Astrocyte (in vitro differentiated cells and primary cell): ENCODE measurements around the gene LBHD1. TPM values are rescaled to one million over a fixed set of nuclear protein-coding genes. Genes with fewer than 3 reads are reported as not detected.
A peak's percentile ranks its signal among the peaks of the same experiment; 100 is the strongest.

Experiments
- DNase-seq: peaks from one replicate; pipeline ENCODE4 v3.0.0-alpha.2; 2010; ENCODE audit warnings: low read depth
- FAIRE-seq: peaks from 2 replicates; lab custom pipeline; 2011; peaks lifted over from hg19 to GRCh38; lab: Jason Lieb, UNC
- H2AFZ ChIP-seq: 2 replicates; pipeline ENCODE4 v1.6.0; 2012; ENCODE audit warnings: low read depth, low read length, inconsistent platforms
- H3K27ac ChIP-seq: 2 replicates; pipeline ENCODE4 v1.5.1; 2011; ENCODE audit warnings: low read depth, low read length, inconsistent platforms
- H3K27me3 ChIP-seq: 2 replicates; pipeline ENCODE4 v1.6.0; 2011; ENCODE audit warnings: low read length, inconsistent platforms; ENCODE audit not compliant: insufficient read depth
- H3K36me3 ChIP-seq: 2 replicates; pipeline ENCODE4 v1.5.1; 2011; ENCODE audit warnings: low read length, inconsistent platforms; ENCODE audit not compliant: insufficient read depth
- H3K4me1 ChIP-seq: 2 replicates; pipeline ENCODE4 v1.5.1; 2011; ENCODE audit warnings: low read length, inconsistent platforms; ENCODE audit not compliant: insufficient read depth
- H3K4me2 ChIP-seq: 2 replicates; pipeline ENCODE4 v1.6.0; 2012; ENCODE audit warnings: low read length, inconsistent platforms
- H3K4me3 ChIP-seq: 2 replicates; pipeline ENCODE4 v1.5.1; 2011; ENCODE audit warnings: low read depth, mild to moderate bottlenecking, low read length, inconsistent platforms; ENCODE audit not compliant: insufficient read depth
- H3K79me2 ChIP-seq: 2 replicates; pipeline ENCODE4 v1.6.0; 2012; ENCODE audit warnings: mild to moderate bottlenecking, low read length, inconsistent platforms; ENCODE audit not compliant: insufficient read depth
- H3K9ac ChIP-seq: 2 replicates; pipeline ENCODE4 v1.6.0; 2012; ENCODE audit warnings: mild to moderate bottlenecking, low read length, inconsistent platforms
- H3K9me3 ChIP-seq: 2 replicates; pipeline ENCODE4 v1.5.1; 2012; ENCODE audit warnings: low read depth, mild to moderate bottlenecking, low read length, inconsistent platforms; ENCODE audit not compliant: insufficient read depth
- H4K20me1 ChIP-seq: 2 replicates; pipeline ENCODE4 v1.6.0; 2012; ENCODE audit warnings: low read length, inconsistent platforms; ENCODE audit not compliant: insufficient read depth
- H3K27ac Mint-ChIP-seq: one replicate; pipeline ENCODE4 v1.8.0; 2021; ENCODE audit warnings: mild to moderate bottlenecking, mixed read lengths; ENCODE audit not compliant: unreplicated experiment
- H3K27me3 Mint-ChIP-seq: one replicate; pipeline ENCODE4 v1.8.0; 2021; ENCODE audit warnings: low read depth, mixed read lengths; ENCODE audit not compliant: unreplicated experiment
- H3K36me3 Mint-ChIP-seq: one replicate; pipeline ENCODE4 v1.8.0; 2021; ENCODE audit warnings: low read depth, mixed read lengths; ENCODE audit not compliant: unreplicated experiment
- H3K4me1 Mint-ChIP-seq: one replicate; pipeline ENCODE4 v1.8.0; 2021; ENCODE audit warnings: low read depth, mixed read lengths; ENCODE audit not compliant: unreplicated experiment
- H3K4me3 Mint-ChIP-seq: one replicate; pipeline ENCODE4 v1.8.0; 2021; ENCODE audit warnings: mild to moderate bottlenecking, moderate library complexity, mixed read lengths; ENCODE audit not compliant: unreplicated experiment
- H3K9me3 Mint-ChIP-seq: one replicate; pipeline ENCODE4 v1.8.0; 2021; ENCODE audit warnings: mild to moderate bottlenecking, mixed read lengths; ENCODE audit not compliant: unreplicated experiment
- EZH2 ChIP-seq: IDR thresholded peaks from 2 replicates; pipeline ENCODE4 v1.6.1; 2012; ENCODE audit warnings: mild to moderate bottlenecking, low read length, inconsistent platforms; ENCODE audit not compliant: insufficient read depth
- total RNA-seq: library from RNA; stranded (reverse); gene quantifications from 2 replicates; pipeline ENCODE4 v1.2.1, GENCODE V29; 2021
- TF ChIP-seq, protein P1 (sequence below): IDR thresholded peaks from 2 replicates; pipeline ENCODE4 v1.5.1; 2011; ENCODE audit warnings: low read depth, mild to moderate bottlenecking, inconsistent platforms, low read length, moderate library complexity; ENCODE audit not compliant: insufficient read depth

LBHD1 gene
- total RNA-seq, 1 donor from 2014 or later: 8.0 TPM

DNA sequence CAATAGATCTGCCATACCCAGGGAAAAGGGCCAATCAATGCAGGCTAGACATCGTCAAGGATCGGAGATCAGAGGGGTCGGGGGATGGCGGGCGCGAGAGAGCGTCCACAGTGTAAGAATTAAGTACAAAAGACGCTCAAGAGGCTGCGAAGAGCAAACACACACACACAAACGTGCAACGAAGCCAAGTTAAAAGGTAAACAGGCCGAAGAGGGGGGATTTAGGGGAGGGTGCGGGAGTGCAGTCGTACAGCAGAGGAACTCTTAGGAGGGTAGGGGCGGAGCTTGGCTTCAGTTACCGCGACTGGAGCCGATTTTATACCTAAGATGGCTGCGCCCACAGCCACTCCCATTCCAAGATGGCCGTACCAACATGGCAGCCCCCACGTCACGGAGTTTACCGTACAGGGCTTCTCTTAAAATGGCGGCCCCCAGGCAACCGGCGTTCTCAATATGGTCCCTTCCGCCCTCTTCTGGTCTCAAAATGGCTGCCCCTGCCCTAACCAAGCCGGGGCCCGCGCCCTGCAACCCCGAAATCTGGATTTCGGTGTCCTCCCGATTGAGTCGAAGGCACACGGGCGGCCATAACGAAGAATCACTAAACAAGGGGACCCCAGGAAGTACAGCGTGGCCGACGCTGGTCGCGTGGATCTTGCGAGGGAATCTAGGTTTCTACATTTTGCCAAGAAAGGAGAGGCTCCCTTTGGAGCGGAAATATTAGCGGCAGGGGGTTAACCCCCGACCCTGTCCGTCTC, 37.4 kb upstream of the LBHD1 start:
- Histone ChIP-seq H3K4me2 (peak overlapping the region; percentile 100), H3K27ac (peak overlapping the region; percentile 91), H3K9me3 (no peaks in the 10 kb centered on the region), H3K4me1 (peaks cover 34% of the 10 kb centered on the region), H4K20me1 (no peaks in the 10 kb centered on the region), H3K4me3 (peak overlapping the region; percentile 69), H3K36me3 (peaks cover 39% of the 10 kb centered on the region), H3K9ac (peak overlapping the region; percentile 90), H2AFZ (peak overlapping the region; percentile 98), H3K27me3 (no peaks in the 10 kb centered on the region), H3K79me2 (peaks cover 18% of the 10 kb centered on the region)
- Mint-ChIP-seq H3K27me3 (no peaks in the 10 kb centered on the region), H3K9me3 (no peaks in the 10 kb centered on the region), H3K27ac (peak overlapping the region; percentile 92), H3K4me3 (peak overlapping the region; percentile 81), H3K4me1 (peaks cover 45% of the 10 kb centered on the region), H3K36me3 (peaks cover 17% of the 10 kb centered on the region)
- TF ChIP-seq, protein P1, sequence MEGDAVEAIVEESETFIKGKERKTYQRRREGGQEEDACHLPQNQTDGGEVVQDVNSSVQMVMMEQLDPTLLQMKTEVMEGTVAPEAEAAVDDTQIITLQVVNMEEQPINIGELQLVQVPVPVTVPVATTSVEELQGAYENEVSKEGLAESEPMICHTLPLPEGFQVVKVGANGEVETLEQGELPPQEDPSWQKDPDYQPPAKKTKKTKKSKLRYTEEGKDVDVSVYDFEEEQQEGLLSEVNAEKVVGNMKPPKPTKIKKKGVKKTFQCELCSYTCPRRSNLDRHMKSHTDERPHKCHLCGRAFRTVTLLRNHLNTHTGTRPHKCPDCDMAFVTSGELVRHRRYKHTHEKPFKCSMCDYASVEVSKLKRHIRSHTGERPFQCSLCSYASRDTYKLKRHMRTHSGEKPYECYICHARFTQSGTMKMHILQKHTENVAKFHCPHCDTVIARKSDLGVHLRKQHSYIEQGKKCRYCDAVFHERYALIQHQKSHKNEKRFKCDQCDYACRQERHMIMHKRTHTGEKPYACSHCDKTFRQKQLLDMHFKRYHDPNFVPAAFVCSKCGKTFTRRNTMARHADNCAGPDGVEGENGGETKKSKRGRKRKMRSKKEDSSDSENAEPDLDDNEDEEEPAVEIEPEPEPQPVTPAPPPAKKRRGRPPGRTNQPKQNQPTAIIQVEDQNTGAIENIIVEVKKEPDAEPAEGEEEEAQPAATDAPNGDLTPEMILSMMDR: no peak
- no peak for TF ChIP-seq EZH2
- FAIRE-seq: peak; percentile 75
- peak; percentile 92 for DNase-seq

DNA sequence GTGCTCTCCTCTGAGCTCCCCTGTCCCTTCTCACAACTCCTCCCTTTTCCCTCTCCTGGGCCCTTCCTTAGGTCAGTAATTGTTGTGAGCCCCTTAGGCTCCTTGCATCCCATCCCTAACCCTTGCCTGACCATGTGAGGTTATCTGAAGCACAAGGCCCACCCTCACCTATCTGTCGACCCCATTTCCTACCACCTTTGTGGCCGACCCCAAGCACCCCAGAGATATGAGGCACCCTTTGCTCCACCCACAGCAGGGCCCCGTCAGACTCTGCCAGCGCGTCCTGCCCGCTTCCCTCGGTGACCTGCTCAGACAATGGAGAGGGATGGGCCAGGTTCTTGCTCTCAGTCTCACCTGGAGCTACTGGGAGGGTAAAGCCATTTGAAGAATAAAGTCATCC, 36.7 kb upstream of the LBHD1 start:
- Histone ChIP-seq H3K79me2 (peaks cover 16% of the 10 kb centered on the region), H3K9ac (peak overlapping the region; percentile 90), H3K27ac (peak overlapping the region; percentile 91), H3K4me3 (peak overlapping the region; percentile 69), H3K4me2 (peak overlapping the region; percentile 100), H3K27me3 (no peaks in the 10 kb centered on the region), H2AFZ (peak overlapping the region; percentile 98), H3K36me3 (peaks cover 34% of the 10 kb centered on the region), H3K9me3 (no peaks in the 10 kb centered on the region), H4K20me1 (no peaks in the 10 kb centered on the region), H3K4me1 (peaks cover 34% of the 10 kb centered on the region)
- Mint-ChIP-seq H3K9me3 (no peaks in the 10 kb centered on the region), H3K36me3 (peaks cover 13% of the 10 kb centered on the region), H3K27me3 (no peaks in the 10 kb centered on the region), H3K4me3 (peak overlapping the region; percentile 81), H3K4me1 (peaks cover 40% of the 10 kb centered on the region), H3K27ac (peak overlapping the region; percentile 92)
- FAIRE-seq (no peak), DNase-seq (no peak)
- TF ChIP-seq, protein P1: no peak
- no peak for TF ChIP-seq EZH2

DNA sequence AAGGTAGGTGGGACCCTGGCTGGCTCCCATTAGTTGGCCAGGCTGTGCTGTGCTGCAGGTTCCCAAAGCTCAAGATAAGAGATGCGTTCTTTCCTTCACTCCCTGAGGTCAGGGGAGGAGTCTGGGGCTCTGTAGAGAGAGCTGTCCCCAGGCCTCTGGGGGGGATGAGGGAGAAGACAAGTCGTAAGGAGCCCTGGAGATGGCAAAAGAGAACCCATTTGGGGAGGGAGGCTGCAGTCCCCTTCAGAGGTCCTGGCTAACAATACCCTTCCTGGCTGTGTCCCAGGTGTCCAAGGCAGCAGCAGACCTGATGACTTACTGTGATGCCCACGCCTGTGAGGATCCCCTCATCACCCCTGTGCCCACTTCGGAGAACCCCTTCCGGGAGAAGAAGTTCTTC, 36.3 kb upstream of the LBHD1 start:
- no peaks in the 10 kb centered on the region for H3K27me3 ChIP-seq
- H2AFZ ChIP-seq: no peak overlapping the region
- peak overlapping the region; percentile 81 for H3K4me3 Mint-ChIP-seq
- no peaks in the 10 kb centered on the region for H4K20me1 ChIP-seq
- no peaks in the 10 kb centered on the region for H3K27me3 Mint-ChIP-seq
- H3K4me1 ChIP-seq: peaks cover 34% of the 10 kb centered on the region
- peak overlapping the region; percentile 92 for H3K27ac Mint-ChIP-seq
- peak overlapping the region; percentile 100 for H3K4me2 ChIP-seq
- DNase-seq: no peak
- no peak overlapping the region for H3K27ac ChIP-seq
- TF ChIP-seq EZH2: no peak
- TF ChIP-seq, protein P1: no peak
- H3K9me3 Mint-ChIP-seq: no peaks in the 10 kb centered on the region
- H3K9me3 ChIP-seq: no peaks in the 10 kb centered on the region
- peaks cover 30% of the 10 kb centered on the region for H3K36me3 ChIP-seq
- peaks cover 10% of the 10 kb centered on the region for H3K36me3 Mint-ChIP-seq
- H3K4me1 Mint-ChIP-seq: peaks cover 36% of the 10 kb centered on the region
- H3K79me2 ChIP-seq: peaks cover 13% of the 10 kb centered on the region
- FAIRE-seq: no peak
- H3K9ac ChIP-seq: peak overlapping the region; percentile 90
- peak overlapping the region; percentile 69 for H3K4me3 ChIP-seq
